ENCODE results near the gene BBS9.

DNA sequence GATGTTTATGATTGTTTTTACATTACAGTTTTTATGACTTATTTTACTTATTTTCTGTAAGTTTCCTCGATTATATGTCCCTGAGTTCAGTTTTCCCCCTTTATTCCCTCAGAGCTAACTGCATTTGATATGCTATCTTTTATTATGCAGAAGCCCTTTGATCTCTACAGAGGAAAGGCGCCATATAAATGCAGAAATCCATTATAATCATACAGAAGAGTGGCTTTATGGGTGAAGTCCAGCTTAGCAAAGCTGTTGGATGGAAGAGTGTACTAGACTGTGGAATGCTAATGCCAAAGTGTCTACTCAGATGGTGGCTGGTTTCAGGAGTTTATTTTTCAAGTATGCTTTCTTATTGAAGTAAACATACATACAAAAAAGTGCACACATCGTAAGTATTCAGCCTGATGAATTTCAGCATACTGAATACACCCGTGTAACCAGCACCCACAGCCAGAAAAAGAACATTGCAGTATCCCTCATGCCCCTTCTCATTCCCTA is 517.6 kb downstream of the BBS9 start:
- TF ChIP-seq, protein P1, sequence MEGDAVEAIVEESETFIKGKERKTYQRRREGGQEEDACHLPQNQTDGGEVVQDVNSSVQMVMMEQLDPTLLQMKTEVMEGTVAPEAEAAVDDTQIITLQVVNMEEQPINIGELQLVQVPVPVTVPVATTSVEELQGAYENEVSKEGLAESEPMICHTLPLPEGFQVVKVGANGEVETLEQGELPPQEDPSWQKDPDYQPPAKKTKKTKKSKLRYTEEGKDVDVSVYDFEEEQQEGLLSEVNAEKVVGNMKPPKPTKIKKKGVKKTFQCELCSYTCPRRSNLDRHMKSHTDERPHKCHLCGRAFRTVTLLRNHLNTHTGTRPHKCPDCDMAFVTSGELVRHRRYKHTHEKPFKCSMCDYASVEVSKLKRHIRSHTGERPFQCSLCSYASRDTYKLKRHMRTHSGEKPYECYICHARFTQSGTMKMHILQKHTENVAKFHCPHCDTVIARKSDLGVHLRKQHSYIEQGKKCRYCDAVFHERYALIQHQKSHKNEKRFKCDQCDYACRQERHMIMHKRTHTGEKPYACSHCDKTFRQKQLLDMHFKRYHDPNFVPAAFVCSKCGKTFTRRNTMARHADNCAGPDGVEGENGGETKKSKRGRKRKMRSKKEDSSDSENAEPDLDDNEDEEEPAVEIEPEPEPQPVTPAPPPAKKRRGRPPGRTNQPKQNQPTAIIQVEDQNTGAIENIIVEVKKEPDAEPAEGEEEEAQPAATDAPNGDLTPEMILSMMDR (IDR thresholded peaks at IDR 0.05), result no peak
- no peak for TF ChIP-seq POLR2A (IDR thresholded peaks at IDR 0.05)

Data from heart left ventricle (tissue), 13 donors.